Ovary (tissue), 9 donors: Measurements from ENCODE around the gene FAM171A2. TPM values are rescaled to one million over a fixed set of nuclear protein-coding genes. Genes with fewer than 3 reads are reported as not detected.

Experiments
- DNase-seq, 5 donors: peaks; one replicate each; pipeline ENCODE4 v3.0.0-alpha.2; 2019 to 2020
- H3K27ac ChIP-seq, 2 donors: fragments of 200-600 bp; one replicate each; pipeline versions ENCODE4 v1.5.1 to v1.8.0; 2019 to 2022
- H3K27me3 ChIP-seq: fragments of 200-600 bp; one replicate; pipeline ENCODE4 v1.8.0; 2022
- H3K36me3 ChIP-seq: fragments of 200-600 bp; sonication (generic); one replicate; pipeline ENCODE4 v1.5.1; 2019
- H3K4me1 ChIP-seq: one replicate; pipeline ENCODE4 v1.8.1; 2013; ENCODE audit warnings: mild to moderate bottlenecking, moderate library complexity; ENCODE audit not compliant: insufficient read depth
- H3K4me3 ChIP-seq: fragments of 200-600 bp; sonication (generic); one replicate; pipeline ENCODE4 v1.5.1; 2017
- H3K9me3 ChIP-seq, 2 donors: fragments of 200-600 bp in 1 of 2; sonication (generic) in 1 of 2; one replicate each; pipeline versions ENCODE4 v1.5.1 to v1.8.1; 2013 to 2019; ENCODE audit warnings: mild to moderate bottlenecking in 1 of 2, moderate library complexity in 1 of 2
- EP300 ChIP-seq: sonication (generic); formaldehyde crosslinking; IDR thresholded peaks from one replicate; pipeline ENCODE4 v1.6.1; 2017; ENCODE audit warnings: antibody characterized with exemption
- POLR2A ChIP-seq: fragments of 450-650 bp; IDR thresholded peaks from one replicate; pipeline ENCODE4 v1.6.1; 2017; ENCODE audit warnings: antibody characterized with exemption, mild to moderate bottlenecking, moderate library complexity
- WGBS, 3 donors: extraction: QIAGEN DNeasy Blood & Tissue Kit in 1 of 3; methylation state at CpG; one replicate each; pipeline versions ENCODE4 v1.1.5 to v1.1.7; 2013 to 2017; 5-methylcytosine and 5-hydroxymethylcytosine counted together
- intact Hi-C, 4 donors: fragments of 100-400 bp; cut with DNase I; formaldehyde crosslinking; loops; one replicate each; pipeline versions ENCODE4 v1.11.0 to v1.15.1; 2022 to 2023
- polyA plus RNA-seq, 2 donors: library from polyadenylated mRNA; stranded (reverse); fragments of 200-250 nt in 1 of 2; fragments of 350-450 nt in 1 of 2; fragmentation: Illumina TruSeq in 1 of 2; extraction: RNeasy Lipid Tissue Mini Kit (QIAGEN cat#74804) in 1 of 2; gene quantifications; one replicate each; pipeline ENCODE4 v1.2.3, GENCODE V29; 2013 to 2014
- total RNA-seq, 7 donors: library from RNA; depleted of rRNA in 2 of 7; stranded (reverse); fragments of >200 nt in 2 of 7; fragmentation: NEBNext Ultra II Directional in 3 of 7; extraction: Animal tissue kit (Norgen Biotek cat#: 25700) in 3 of 7; gene quantifications; one replicate each; pipeline versions ENCODE4 v1.1.0 to v1.2.4, GENCODE V29; 2016 to 2023
- TF ChIP-seq, protein P1 (sequence below), 3 donors: fragments of 450-650 bp in 2 of 3; fragments of 200-600 bp in 1 of 3; IDR thresholded peaks; one replicate each; pipeline versions ENCODE4 v1.5.1 to v1.8.0; 2016 to 2022; ENCODE audit warnings: antibody characterized with exemption in 3 of 3, mild to moderate bottlenecking in 1 of 3
- donor health status: DM: no; HTN: no; CAD: no; lungs with moderate emphysema.
- donor health status: DM: no; HTN: no; CAD: no.
- donor health status: Bipolar disorder and iron deficiency.
- donor health status: DM: yes; HTN: yes; CAD: no.
- donor health status: DM: no; HTN: no; CAD: no.
- donor health status: DM: yes; HTN: yes; CAD: no.

The FAM171A2 gene
- total and polyA plus RNA-seq, 9 donors: 0.17 to 23.7 (median 10.6) TPM

DNA sequence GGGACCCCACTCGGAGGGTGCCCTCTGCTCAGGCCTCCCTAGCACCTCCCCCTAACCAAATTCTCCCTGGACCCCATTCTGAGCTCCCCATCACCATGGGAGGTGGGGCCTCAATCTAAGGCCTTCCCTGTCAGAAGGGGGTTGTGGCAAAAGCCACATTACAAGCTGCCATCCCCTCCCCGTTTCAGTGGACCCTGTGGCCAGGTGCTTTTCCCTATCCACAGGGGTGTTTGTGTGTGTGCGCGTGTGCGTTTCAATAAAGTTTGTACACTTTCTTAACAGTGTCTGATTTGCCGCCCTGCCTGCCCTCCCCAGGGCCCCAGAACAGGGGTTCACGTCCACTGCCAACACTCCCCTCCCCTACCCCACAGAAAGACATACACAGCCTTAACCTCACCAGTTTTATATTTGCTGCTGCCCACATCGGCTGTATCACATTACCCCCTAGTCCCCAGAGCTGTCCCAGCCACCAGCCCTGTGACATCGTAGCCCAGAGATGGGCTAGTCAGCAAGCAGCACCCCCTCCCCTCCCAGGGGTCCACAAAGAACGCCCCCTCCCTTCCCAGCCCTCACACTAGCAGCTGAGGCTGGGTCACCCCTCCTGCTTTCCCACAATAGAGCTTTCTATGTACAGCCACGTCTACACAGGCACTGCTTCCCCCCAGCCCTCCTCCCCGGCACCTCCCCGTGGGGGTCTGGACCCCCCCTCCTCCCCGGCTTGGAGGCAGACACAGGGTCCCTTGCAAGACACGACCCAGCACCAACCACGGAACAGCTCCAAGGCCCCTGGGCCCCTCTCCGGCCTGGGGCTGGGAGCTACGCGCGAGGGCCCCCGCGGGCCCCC, 10.6 kb downstream of the FAM171A2 start:
- intact Hi-C loops: loop anchor here in 1 of 4 donors (10.0 kb wide), 1 partner anchor 148 kb away; no protein-coding TSS in a partner anchor
- no peak for DNase-seq
- H3K4me1 ChIP-seq: no peaks in the 10 kb centered on the region
- no peaks in the 10 kb centered on the region for H3K27me3 ChIP-seq
- WGBS, 3 donors: 51 to 60% (median 57%) methylated on average over 22 of the region's 22 CpGs
- peak overlapping the region; percentile 34 for H3K4me3 ChIP-seq
- no peaks in the 10 kb centered on the region for H3K36me3 ChIP-seq
- no peak for TF ChIP-seq EP300
- TF ChIP-seq, protein P1, sequence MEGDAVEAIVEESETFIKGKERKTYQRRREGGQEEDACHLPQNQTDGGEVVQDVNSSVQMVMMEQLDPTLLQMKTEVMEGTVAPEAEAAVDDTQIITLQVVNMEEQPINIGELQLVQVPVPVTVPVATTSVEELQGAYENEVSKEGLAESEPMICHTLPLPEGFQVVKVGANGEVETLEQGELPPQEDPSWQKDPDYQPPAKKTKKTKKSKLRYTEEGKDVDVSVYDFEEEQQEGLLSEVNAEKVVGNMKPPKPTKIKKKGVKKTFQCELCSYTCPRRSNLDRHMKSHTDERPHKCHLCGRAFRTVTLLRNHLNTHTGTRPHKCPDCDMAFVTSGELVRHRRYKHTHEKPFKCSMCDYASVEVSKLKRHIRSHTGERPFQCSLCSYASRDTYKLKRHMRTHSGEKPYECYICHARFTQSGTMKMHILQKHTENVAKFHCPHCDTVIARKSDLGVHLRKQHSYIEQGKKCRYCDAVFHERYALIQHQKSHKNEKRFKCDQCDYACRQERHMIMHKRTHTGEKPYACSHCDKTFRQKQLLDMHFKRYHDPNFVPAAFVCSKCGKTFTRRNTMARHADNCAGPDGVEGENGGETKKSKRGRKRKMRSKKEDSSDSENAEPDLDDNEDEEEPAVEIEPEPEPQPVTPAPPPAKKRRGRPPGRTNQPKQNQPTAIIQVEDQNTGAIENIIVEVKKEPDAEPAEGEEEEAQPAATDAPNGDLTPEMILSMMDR (IDR thresholded peaks at IDR 0.05): no peak
- TF ChIP-seq POLR2A: no peak
- no peaks in the 10 kb centered on the region for H3K9me3 ChIP-seq
- H3K27ac ChIP-seq: peak overlapping the region in 1 of 2 donors; percentile 59

DNA sequence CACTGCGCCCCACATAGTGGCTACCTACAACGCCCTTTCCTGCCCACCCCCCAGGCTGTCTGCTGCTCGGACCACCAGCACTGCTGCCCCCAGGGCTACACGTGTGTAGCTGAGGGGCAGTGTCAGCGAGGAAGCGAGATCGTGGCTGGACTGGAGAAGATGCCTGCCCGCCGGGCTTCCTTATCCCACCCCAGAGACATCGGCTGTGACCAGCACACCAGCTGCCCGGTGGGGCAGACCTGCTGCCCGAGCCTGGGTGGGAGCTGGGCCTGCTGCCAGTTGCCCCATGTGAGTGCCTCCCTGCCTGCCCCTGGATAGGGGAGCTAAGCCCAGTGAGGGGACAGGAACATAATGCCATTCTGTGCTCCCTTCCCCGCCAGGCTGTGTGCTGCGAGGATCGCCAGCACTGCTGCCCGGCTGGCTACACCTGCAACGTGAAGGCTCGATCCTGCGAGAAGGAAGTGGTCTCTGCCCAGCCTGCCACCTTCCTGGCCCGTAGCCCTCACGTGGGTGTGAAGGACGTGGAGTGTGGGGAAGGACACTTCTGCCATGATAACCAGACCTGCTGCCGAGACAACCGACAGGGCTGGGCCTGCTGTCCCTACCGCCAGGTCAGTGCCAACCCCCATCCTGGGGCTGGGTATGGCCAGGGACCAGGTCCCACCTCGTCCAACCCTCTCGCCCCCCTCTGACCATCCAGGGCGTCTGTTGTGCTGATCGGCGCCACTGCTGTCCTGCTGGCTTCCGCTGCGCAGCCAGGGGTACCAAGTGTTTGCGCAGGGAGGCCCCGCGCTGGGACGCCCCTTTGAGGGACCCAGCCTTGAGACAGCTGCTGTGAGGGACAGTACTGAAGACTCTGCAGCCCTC, 11.5 kb downstream of the FAM171A2 start:
- Histone ChIP-seq H3K27ac (no peak overlapping the region), H3K4me3 (no peak overlapping the region), H3K4me1 (no peaks in the 10 kb centered on the region), H3K9me3 (no peaks in the 10 kb centered on the region), H3K36me3 (no peaks in the 10 kb centered on the region), H3K27me3 (no peaks in the 10 kb centered on the region)
- no peak for DNase-seq
- TF ChIP-seq POLR2A (no peak), EP300 (no peak)
- TF ChIP-seq, protein P1 (IDR thresholded peaks at IDR 0.05): no peak
- intact Hi-C loops: loop anchor here in 1 of 4 donors (10.0 kb wide), 1 partner anchor 147 kb away; no protein-coding TSS in a partner anchor
- WGBS, 3 donors: 79 to 84% (median 83%) methylated on average over 32 to 36 of the region's 36 CpGs

DNA sequence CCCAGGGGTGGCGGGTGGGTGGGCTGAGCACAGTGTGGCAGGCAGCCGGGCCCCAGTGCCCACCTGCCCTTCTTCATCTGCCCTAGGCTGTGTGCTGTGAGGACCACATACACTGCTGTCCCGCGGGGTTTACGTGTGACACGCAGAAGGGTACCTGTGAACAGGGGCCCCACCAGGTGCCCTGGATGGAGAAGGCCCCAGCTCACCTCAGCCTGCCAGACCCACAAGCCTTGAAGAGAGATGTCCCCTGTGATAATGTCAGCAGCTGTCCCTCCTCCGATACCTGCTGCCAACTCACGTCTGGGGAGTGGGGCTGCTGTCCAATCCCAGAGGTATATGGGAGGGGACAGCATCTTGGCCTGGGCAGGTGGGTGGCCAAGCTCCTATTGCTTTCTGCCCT, 12.2 kb downstream of the FAM171A2 start:
- Histone ChIP-seq H3K36me3 (no peaks in the 10 kb centered on the region), H3K27me3 (no peaks in the 10 kb centered on the region), H3K4me3 (no peak overlapping the region), H3K4me1 (no peaks in the 10 kb centered on the region), H3K9me3 (no peaks in the 10 kb centered on the region), H3K27ac (no peak overlapping the region)
- no peak for DNase-seq
- TF ChIP-seq, protein P1 (IDR thresholded peaks at IDR 0.05): no peak
- TF ChIP-seq POLR2A: no peak
- TF ChIP-seq EP300: no peak
- intact Hi-C loops: loop anchor here in 1 of 4 donors (10.0 kb wide), 1 partner anchor 147 kb away; no protein-coding TSS in a partner anchor
- WGBS, 3 donors: 82 to 90% (median 90%) methylated on average over 8 of the region's 8 CpGs

DNA sequence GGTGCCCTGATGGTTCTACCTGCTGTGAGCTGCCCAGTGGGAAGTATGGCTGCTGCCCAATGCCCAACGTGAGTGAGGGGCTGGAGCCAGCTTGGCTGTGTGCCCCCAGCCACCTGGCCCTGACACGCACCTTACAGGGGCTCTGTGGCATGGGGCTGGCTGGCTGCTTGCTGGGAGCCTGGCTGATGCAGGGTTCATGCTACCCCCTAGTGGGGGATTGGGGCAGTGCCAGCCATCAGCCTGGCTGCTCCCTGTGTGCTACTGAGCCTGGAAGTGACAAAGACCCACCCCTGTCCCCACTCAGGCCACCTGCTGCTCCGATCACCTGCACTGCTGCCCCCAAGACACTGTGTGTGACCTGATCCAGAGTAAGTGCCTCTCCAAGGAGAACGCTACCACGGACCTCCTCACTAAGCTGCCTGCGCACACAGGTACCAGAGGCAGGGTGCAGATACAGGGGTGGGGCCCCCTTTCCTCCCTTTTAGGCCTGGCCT, 12.9 kb downstream of the FAM171A2 start:
- H3K27ac ChIP-seq: no peak overlapping the region
- no peaks in the 10 kb centered on the region for H3K27me3 ChIP-seq
- no peak overlapping the region for H3K4me3 ChIP-seq
- TF ChIP-seq EP300: no peak
- TF ChIP-seq, protein P1 (IDR thresholded peaks at IDR 0.05): peak; percentile 28 to 56 (median 38)
- DNase-seq: peak; percentile 46 to 74 (median 66)
- WGBS, 3 donors: 65 to 66% (median 65%) methylated on average over 6 of the region's 6 CpGs
- peaks cover 4% of the 10 kb centered on the region for H3K4me1 ChIP-seq
- H3K36me3 ChIP-seq: no peaks in the 10 kb centered on the region
- intact Hi-C loops: loop anchor here in 1 of 4 donors (10.0 kb wide), 1 partner anchor 146 kb away; no protein-coding TSS in a partner anchor
- no peaks in the 10 kb centered on the region for H3K9me3 ChIP-seq
